Measurements from ENCODE around the gene TMED9.

TMED9 gene

GRCh38 chr5:177604656-177605055 lies 12.7 kb downstream of the TMED9 start:
- Histone ChIP-seq H3K36me3 (ENCODE audit: control insufficient read depth, low read length) (peaks cover 44% of the 10 kb centered on the region), H3K27me3 (ENCODE audit: control insufficient read depth, low read length) (no peaks in the 10 kb centered on the region), H3K9me3 (ENCODE audit: control insufficient read depth, insufficient read depth, low read length) (no peaks in the 10 kb centered on the region), H3K4me3 (ENCODE audit: low read length) (no peak overlapping the region), H3K4me2 (ENCODE audit: low read length) (no peak overlapping the region), H3K27ac (ENCODE audit: low read depth, low read length) (no peak overlapping the region), H3F3A (ENCODE audit: control insufficient read depth, insufficient read depth) (peaks cover 10% of the 10 kb centered on the region), H3K79me2 (ENCODE audit: control insufficient read depth, low read length) (peaks cover 24% of the 10 kb centered on the region), H3K9me2 (replicated peaks; ENCODE audit: control insufficient read depth, low read length) (no peaks in the 10 kb centered on the region), H4K20me1 (ENCODE audit: control insufficient read depth, insufficient read depth, low read depth, low read length) (peaks cover 3% of the 10 kb centered on the region; the same call in 1 of the 2 replicates), H3K4me1 (ENCODE audit: control insufficient read depth, low read length) (peaks cover 19% of the 10 kb centered on the region)
- no peak for TF ChIP-seq CTCF (IDR thresholded peaks at IDR 0.05; ENCODE audit: low read depth, low read length, poor library complexity, severe bottlenecking)

- H3K27me3 ChIP-seq (ENCODE audit: control insufficient read depth, low read length) = no peaks in the 10 kb centered on the region
- no peaks in the 10 kb centered on the region for H3K9me2 ChIP-seq (replicated peaks; ENCODE audit: control insufficient read depth, low read length)
- peaks cover 10% of the 10 kb centered on the region; the same call in 1 of the 2 replicates for H3F3A ChIP-seq (ENCODE audit: control insufficient read depth, insufficient read depth)
- peaks cover 19% of the 10 kb centered on the region for H3K4me1 ChIP-seq (ENCODE audit: control insufficient read depth, low read length)
- no peak overlapping the region for H3K27ac ChIP-seq (ENCODE audit: low read depth, low read length)
- no peak overlapping the region for H3K4me3 ChIP-seq (ENCODE audit: low read length)
- no peaks in the 10 kb centered on the region for H3K9me3 ChIP-seq (ENCODE audit: control insufficient read depth, insufficient read depth, low read length)
- TF ChIP-seq CTCF (IDR thresholded peaks at IDR 0.05; ENCODE audit: low read depth, low read length, poor library complexity, severe bottlenecking) = no peak
- TF ChIP-seq EZH2phosphoT487 (IDR thresholded peaks at IDR 0.05; ENCODE audit: borderline replicate concordance, low read length) = no peak
- no peak overlapping the region for H3K4me2 ChIP-seq (ENCODE audit: low read length)
- peaks cover 48% of the 10 kb centered on the region for H3K36me3 ChIP-seq (ENCODE audit: control insufficient read depth, low read length)
- peaks cover 3% of the 10 kb centered on the region; the same call in 1 of the 2 replicates for H4K20me1 ChIP-seq (ENCODE audit: control insufficient read depth, insufficient read depth, low read depth, low read length)
- peaks cover 24% of the 10 kb centered on the region for H3K79me2 ChIP-seq (ENCODE audit: control insufficient read depth, low read length)
These were observed 13.1 kb downstream of the TMED9 start for GRCh38 chr5:177605078-177605477.

GRCh38 chr5:177605667-177606066 lies 13.7 kb downstream of the TMED9 start:
- peaks cover 18% of the 10 kb centered on the region for H3K4me1 ChIP-seq (ENCODE audit: control insufficient read depth, low read length)
- TF ChIP-seq CTCF (IDR thresholded peaks at IDR 0.05; ENCODE audit: low read depth, low read length, poor library complexity, severe bottlenecking) = no peak
- no peak for TF ChIP-seq EZH2phosphoT487 (IDR thresholded peaks at IDR 0.05; ENCODE audit: borderline replicate concordance, low read length)
- H3K4me2 ChIP-seq (ENCODE audit: low read length) = no peak overlapping the region
- no peak overlapping the region for H3K4me3 ChIP-seq (ENCODE audit: low read length)
- H3K9me3 ChIP-seq (ENCODE audit: control insufficient read depth, insufficient read depth, low read length) = no peaks in the 10 kb centered on the region
- peaks cover 18% of the 10 kb centered on the region for H3K79me2 ChIP-seq (ENCODE audit: control insufficient read depth, low read length)
- H3K27ac ChIP-seq (ENCODE audit: low read depth, low read length) = no peak overlapping the region
- no peaks in the 10 kb centered on the region for H3K27me3 ChIP-seq (ENCODE audit: control insufficient read depth, low read length)
- H3F3A ChIP-seq (ENCODE audit: control insufficient read depth, insufficient read depth) = peaks cover 7% of the 10 kb centered on the region; the same call in 1 of the 2 replicates
- H3K36me3 ChIP-seq (ENCODE audit: control insufficient read depth, low read length) = peaks cover 46% of the 10 kb centered on the region
- peaks cover 3% of the 10 kb centered on the region; the same call in 1 of the 2 replicates for H4K20me1 ChIP-seq (ENCODE audit: control insufficient read depth, insufficient read depth, low read depth, low read length)
- no peaks in the 10 kb centered on the region for H3K9me2 ChIP-seq (replicated peaks; ENCODE audit: control insufficient read depth, low read length)

Data from DOHH2 (cell line).